Activated T-cell treated with anti-CD3 and anti-CD28 coated beads, Interleukin-2, amount 50 U/mL, for 24 hours (primary cell): Measurements from ENCODE around the gene CCL11.

Experiments
- DNase-seq: peaks from one replicate; pipeline ENCODE4 v3.0.0-alpha.2; 2020
- H3K27ac Mint-ChIP-seq: 2 replicates; pipeline ENCODE4 v1.8.0; 2020; ENCODE audit warnings: mild to moderate bottlenecking, mixed read lengths
- H3K27me3 Mint-ChIP-seq: 2 replicates; pipeline ENCODE4 v1.8.0; 2020; ENCODE audit warnings: mixed read lengths
- H3K36me3 Mint-ChIP-seq: 2 replicates; pipeline ENCODE4 v1.8.0; 2020; ENCODE audit warnings: low read depth, mixed read lengths
- H3K4me1 Mint-ChIP-seq: 2 replicates; pipeline ENCODE4 v1.8.0; 2020; ENCODE audit warnings: low read depth, mixed read lengths
- H3K4me3 Mint-ChIP-seq: 2 replicates; pipeline ENCODE4 v1.8.0; 2020; ENCODE audit warnings: mild to moderate bottlenecking, moderate library complexity, mixed read lengths
- H3K9me3 Mint-ChIP-seq: 2 replicates; pipeline ENCODE4 v1.8.0; 2020; ENCODE audit warnings: mixed read lengths

The CCL11 gene

GRCh38 chr17:34285286-34285792 lies at the start of gene CCL11:
TSS of gene CCL11 (plus strand) at chr17:34285742. CDS start at chr17:34285809, 67 bp downstream.
- Mint-ChIP-seq H3K9me3 (no peaks in the 10 kb centered on the region), H3K27ac (no peak within 1 kb of the TSS), H3K36me3 (no peaks in the 10 kb centered on the region), H3K4me1 (no peaks in the 10 kb centered on the region), H3K27me3 (peaks cover 63% of the 10 kb centered on the region), H3K4me3 (no peak within 1 kb of the TSS)
- DNase-seq: no peak

- no peak overlapping the region for H3K27ac Mint-ChIP-seq
- H3K4me3 Mint-ChIP-seq: no peak overlapping the region
- no peaks in the 10 kb centered on the region for H3K4me1 Mint-ChIP-seq
- no peaks in the 10 kb centered on the region for H3K36me3 Mint-ChIP-seq
- DNase-seq: no peak
- peaks cover 42% of the 10 kb centered on the region for H3K27me3 Mint-ChIP-seq
- no peaks in the 10 kb centered on the region for H3K9me3 Mint-ChIP-seq
Measured at GRCh38 chr17:34236281-34236892, 49.2 kb upstream of the CCL11 start.

- no peak for DNase-seq
- H3K36me3 Mint-ChIP-seq: no peaks in the 10 kb centered on the region
- no peaks in the 10 kb centered on the region for H3K9me3 Mint-ChIP-seq
- H3K27me3 Mint-ChIP-seq: peaks cover 41% of the 10 kb centered on the region
- H3K4me3 Mint-ChIP-seq: no peak overlapping the region
- H3K27ac Mint-ChIP-seq: no peak overlapping the region
- no peaks in the 10 kb centered on the region for H3K4me1 Mint-ChIP-seq
Measured at GRCh38 chr17:34237458-34237857, 48.1 kb upstream of the CCL11 start.

GRCh38 chr17:34241062-34241461 lies 44.5 kb upstream of the CCL11 start:
- DNase-seq: no peak
- H3K36me3 Mint-ChIP-seq: no peaks in the 10 kb centered on the region
- peaks cover 31% of the 10 kb centered on the region for H3K27me3 Mint-ChIP-seq
- no peak overlapping the region for H3K27ac Mint-ChIP-seq
- H3K9me3 Mint-ChIP-seq: no peaks in the 10 kb centered on the region
- H3K4me3 Mint-ChIP-seq: no peak overlapping the region
- H3K4me1 Mint-ChIP-seq: no peaks in the 10 kb centered on the region

GRCh38 chr17:34242587-34243363 lies 42.8 kb upstream of the CCL11 start:
- no peak overlapping the region for H3K4me3 Mint-ChIP-seq
- no peaks in the 10 kb centered on the region for H3K36me3 Mint-ChIP-seq
- DNase-seq: no peak
- H3K27ac Mint-ChIP-seq: no peak overlapping the region
- peaks cover 21% of the 10 kb centered on the region for H3K27me3 Mint-ChIP-seq
- H3K9me3 Mint-ChIP-seq: no peaks in the 10 kb centered on the region
- H3K4me1 Mint-ChIP-seq: no peaks in the 10 kb centered on the region

GRCh38 chr17:34243364-34244320 lies 41.9 kb upstream of the CCL11 start:
- Mint-ChIP-seq H3K4me1 (no peaks in the 10 kb centered on the region), H3K4me3 (no peak overlapping the region), H3K36me3 (no peaks in the 10 kb centered on the region)

GRCh38 chr17:34245351-34245905 lies 40.1 kb upstream of the CCL11 start:
- no peaks in the 10 kb centered on the region for H3K4me1 Mint-ChIP-seq
- no peak for DNase-seq
- H3K9me3 Mint-ChIP-seq: no peaks in the 10 kb centered on the region
- H3K4me3 Mint-ChIP-seq: no peak overlapping the region
- no peak overlapping the region for H3K27ac Mint-ChIP-seq
- peaks cover 6% of the 10 kb centered on the region for H3K27me3 Mint-ChIP-seq
- H3K36me3 Mint-ChIP-seq: no peaks in the 10 kb centered on the region

More at GRCh38 chr17:34243364-34244320, 41.9 kb upstream of the CCL11 start:
- no peak for DNase-seq
- Mint-ChIP-seq H3K9me3 (no peaks in the 10 kb centered on the region), H3K27ac (no peak overlapping the region), H3K27me3 (peaks cover 19% of the 10 kb centered on the region)

GRCh38 chr17:34246446-34246845 lies 39.1 kb upstream of the CCL11 start:
- Mint-ChIP-seq H3K27me3 (peaks cover 10% of the 10 kb centered on the region), H3K9me3 (no peaks in the 10 kb centered on the region), H3K4me3 (no peak overlapping the region), H3K4me1 (no peaks in the 10 kb centered on the region), H3K36me3 (no peaks in the 10 kb centered on the region), H3K27ac (no peak overlapping the region)
- no peak for DNase-seq

- Mint-ChIP-seq H3K4me1 (no peaks in the 10 kb centered on the region), H3K9me3 (no peaks in the 10 kb centered on the region)
Measured at GRCh38 chr17:34246881-34247280, 38.7 kb upstream of the CCL11 start.

GRCh38 chr17:34248511-34249024 lies 37.0 kb upstream of the CCL11 start:
- no peak for DNase-seq
- Mint-ChIP-seq H3K36me3 (no peaks in the 10 kb centered on the region), H3K4me1 (no peaks in the 10 kb centered on the region), H3K27ac (no peak overlapping the region), H3K9me3 (no peaks in the 10 kb centered on the region), H3K4me3 (no peak overlapping the region), H3K27me3 (peaks cover 22% of the 10 kb centered on the region)

More at GRCh38 chr17:34246881-34247280, 38.7 kb upstream of the CCL11 start:
- H3K27ac Mint-ChIP-seq: no peak overlapping the region
- H3K4me3 Mint-ChIP-seq: no peak overlapping the region
- H3K27me3 Mint-ChIP-seq: peaks cover 14% of the 10 kb centered on the region
- no peak for DNase-seq
- H3K36me3 Mint-ChIP-seq: no peaks in the 10 kb centered on the region

- no peak for DNase-seq
- Mint-ChIP-seq H3K4me3 (no peak overlapping the region), H3K36me3 (no peaks in the 10 kb centered on the region), H3K27ac (no peak overlapping the region), H3K4me1 (no peaks in the 10 kb centered on the region), H3K9me3 (no peaks in the 10 kb centered on the region), H3K27me3 (peaks cover 27% of the 10 kb centered on the region)
Measured at GRCh38 chr17:34249061-34249460, 36.5 kb upstream of the CCL11 start.

- Mint-ChIP-seq H3K4me3 (no peak overlapping the region), H3K4me1 (no peaks in the 10 kb centered on the region), H3K9me3 (no peaks in the 10 kb centered on the region), H3K27me3 (peaks cover 30% of the 10 kb centered on the region), H3K36me3 (no peaks in the 10 kb centered on the region), H3K27ac (no peak overlapping the region)
- DNase-seq: no peak
Measured at GRCh38 chr17:34249478-34249877, 36.1 kb upstream of the CCL11 start.

- no peaks in the 10 kb centered on the region for H3K9me3 Mint-ChIP-seq
- H3K36me3 Mint-ChIP-seq: no peaks in the 10 kb centered on the region
- peaks cover 44% of the 10 kb centered on the region for H3K27me3 Mint-ChIP-seq
- no peak overlapping the region for H3K4me3 Mint-ChIP-seq
- no peak for DNase-seq
- no peak overlapping the region for H3K27ac Mint-ChIP-seq
- H3K4me1 Mint-ChIP-seq: peaks cover 4% of the 10 kb centered on the region
Measured at GRCh38 chr17:34251186-34251585, 34.4 kb upstream of the CCL11 start.

- Mint-ChIP-seq H3K27ac (no peak overlapping the region), H3K9me3 (no peaks in the 10 kb centered on the region), H3K36me3 (no peaks in the 10 kb centered on the region), H3K4me1 (peaks cover 4% of the 10 kb centered on the region), H3K4me3 (no peak overlapping the region), H3K27me3 (peaks cover 52% of the 10 kb centered on the region)
- DNase-seq: no peak
Measured at GRCh38 chr17:34252095-34252443, 33.5 kb upstream of the CCL11 start.
